Vagina (tissue), 2 donors: ENCODE data around the gene VWA3B. TPM values are rescaled to one million over a fixed set of nuclear protein-coding genes. Genes with fewer than 3 reads are reported as not detected.
"Not testable (repeated sequence)": the region's sequence is repeated elsewhere in the genome, so short reads cannot be mapped to it uniquely, and the experiment has no call there.

Experiments used
- DNase-seq, 2 donors: peaks; one replicate each; pipeline ENCODE4 v3.0.0-alpha.2; 2017; ENCODE audit errors: extremely low spot score in 2 of 2
- H3K27ac ChIP-seq: fragments of 200-600 bp; sonication (generic); one replicate; pipeline ENCODE4 v1.5.1; 2019
- H3K27me3 ChIP-seq: fragments of 200-600 bp; sonication (generic); one replicate; pipeline ENCODE4 v1.5.1; 2019
- H3K36me3 ChIP-seq, 2 donors: fragments of 200-600 bp; sonication (generic); one replicate each; pipeline ENCODE4 v1.5.1; 2017 to 2019
- H3K4me1 ChIP-seq: fragments of 200-600 bp; sonication (generic); one replicate; pipeline ENCODE4 v1.5.1; 2019
- H3K4me3 ChIP-seq, 2 donors: fragments of 200-600 bp; sonication (generic); 1 replicate in 1 of 2; 2 replicates in 1 of 2; pipeline ENCODE4 v1.5.1; 2016 to 2019
- H3K9me3 ChIP-seq: fragments of 200-600 bp; sonication (generic); one replicate; pipeline ENCODE4 v1.5.1; 2019
- CTCF ChIP-seq, 3 experiments: fragments of 450-650 bp in 2 of 3; fragments of 200-600 bp in 1 of 3; sonication (generic) in 1 of 3; IDR thresholded peaks; one replicate each; pipeline ENCODE4 v1.5.1; 2017 to 2019; ENCODE audit warnings: antibody characterized with exemption in 3 of 3, mild to moderate bottlenecking in 2 of 3, moderate library complexity in 2 of 3
- POLR2A ChIP-seq, 2 donors: fragments of 450-650 bp; IDR thresholded peaks; one replicate each; pipeline ENCODE4 v1.6.1; 2017; ENCODE audit warnings: antibody characterized with exemption in 2 of 2, mild to moderate bottlenecking in 2 of 2, moderate library complexity in 2 of 2
- POLR2AphosphoS5 ChIP-seq, 2 donors: sonication (generic); formaldehyde crosslinking; IDR thresholded peaks; one replicate each; pipeline ENCODE4 v1.9.0; 2017; ENCODE audit warnings: antibody characterized with exemption in 2 of 2, mild to moderate bottlenecking in 2 of 2, low read depth in 1 of 2; ENCODE audit not compliant: insufficient read depth in 1 of 2
- intact Hi-C: fragments of 100-400 bp; cut with DNase I; formaldehyde crosslinking; loops from one replicate; pipeline ENCODE4 v1.15.1; 2023
- total RNA-seq: library from RNA; depleted of rRNA; stranded (reverse); fragments of >200 nt; gene quantifications from one replicate; pipeline ENCODE4 v1.2.3, GENCODE V29; 2016

VWA3B gene
- total RNA-seq, 1 donor from 2014 or later = not detected

- intact Hi-C loops = no loop called here
- H3K4me3 ChIP-seq = no peak overlapping the region
- no peak for TF ChIP-seq CTCF (IDR thresholded peaks at IDR 0.05)
- no peaks in the 10 kb centered on the region for H3K9me3 ChIP-seq
- no peaks in the 10 kb centered on the region for H3K36me3 ChIP-seq
- no peak overlapping the region for H3K27ac ChIP-seq
- DNase-seq = no peak
- H3K4me1 ChIP-seq = no peaks in the 10 kb centered on the region
- no peaks in the 10 kb centered on the region for H3K27me3 ChIP-seq
Measured at GRCh38 chr2:98127229-98127989, 40.4 kb downstream of the VWA3B start.

- TF ChIP-seq POLR2AphosphoS5 (IDR thresholded peaks at IDR 0.05; ENCODE audit: insufficient read depth in 1 of 2, low read depth in 1 of 2) (no peak), POLR2A (IDR thresholded peaks at IDR 0.05) (no peak), CTCF (IDR thresholded peaks at IDR 0.05) (no peak)
- Histone ChIP-seq H3K27ac (no peak overlapping the region), H3K4me3 (no peak overlapping the region), H3K36me3 (no peaks in the 10 kb centered on the region), H3K4me1 (no peaks in the 10 kb centered on the region), H3K9me3 (no peaks in the 10 kb centered on the region), H3K27me3 (no peaks in the 10 kb centered on the region)
- intact Hi-C loops = no loop called here
- no peak for DNase-seq
Measured at GRCh38 chr2:98128556-98129109, 41.7 kb downstream of the VWA3B start.

- H3K4me1 ChIP-seq, intact Hi-C loops, H3K27ac ChIP-seq, H3K4me3 ChIP-seq, H3K9me3 ChIP-seq, H3K36me3 ChIP-seq, DNase-seq, H3K27me3 ChIP-seq: not testable (repeated sequence)
Measured at GRCh38 chr2:98130073-98130472, 43.1 kb downstream of the VWA3B start.

GRCh38 chr2:98134172-98135005 lies 47.4 kb downstream of the VWA3B start:
- Histone ChIP-seq H3K27ac (no peak overlapping the region), H3K4me1 (no peaks in the 10 kb centered on the region), H3K36me3 (no peaks in the 10 kb centered on the region), H3K9me3 (no peaks in the 10 kb centered on the region), H3K4me3 (no peak overlapping the region), H3K27me3 (no peaks in the 10 kb centered on the region)
- intact Hi-C loops = no loop called here
- TF ChIP-seq POLR2AphosphoS5 (IDR thresholded peaks at IDR 0.05; ENCODE audit: insufficient read depth in 1 of 2, low read depth in 1 of 2) (no peak), CTCF (IDR thresholded peaks at IDR 0.05) (no peak)
- DNase-seq = peak in 1 of 2 donors; percentile 64

- no peak overlapping the region for H3K27ac ChIP-seq
- H3K27me3 ChIP-seq = no peaks in the 10 kb centered on the region
- no peak overlapping the region for H3K4me3 ChIP-seq
- intact Hi-C loops = no loop called here
- no peaks in the 10 kb centered on the region for H3K4me1 ChIP-seq
- no peak for DNase-seq
- H3K9me3 ChIP-seq = no peaks in the 10 kb centered on the region
- H3K36me3 ChIP-seq = no peaks in the 10 kb centered on the region
- TF ChIP-seq POLR2A (IDR thresholded peaks at IDR 0.05) (no peak), CTCF (IDR thresholded peaks at IDR 0.05) (no peak), POLR2AphosphoS5 (IDR thresholded peaks at IDR 0.05; ENCODE audit: insufficient read depth in 1 of 2, low read depth in 1 of 2) (no peak)
Measured at GRCh38 chr2:98137196-98137595, 50.2 kb downstream of the VWA3B start.

- H3K4me1 ChIP-seq, DNase-seq, H3K4me3 ChIP-seq, H3K27me3 ChIP-seq, H3K9me3 ChIP-seq, intact Hi-C loops, H3K27ac ChIP-seq, H3K36me3 ChIP-seq: not testable (repeated sequence)
Measured at GRCh38 chr2:98138978-98139377, 52.0 kb downstream of the VWA3B start.
